ENCODE data around the gene SPTLC3.

Gene SPTLC3

DNA sequence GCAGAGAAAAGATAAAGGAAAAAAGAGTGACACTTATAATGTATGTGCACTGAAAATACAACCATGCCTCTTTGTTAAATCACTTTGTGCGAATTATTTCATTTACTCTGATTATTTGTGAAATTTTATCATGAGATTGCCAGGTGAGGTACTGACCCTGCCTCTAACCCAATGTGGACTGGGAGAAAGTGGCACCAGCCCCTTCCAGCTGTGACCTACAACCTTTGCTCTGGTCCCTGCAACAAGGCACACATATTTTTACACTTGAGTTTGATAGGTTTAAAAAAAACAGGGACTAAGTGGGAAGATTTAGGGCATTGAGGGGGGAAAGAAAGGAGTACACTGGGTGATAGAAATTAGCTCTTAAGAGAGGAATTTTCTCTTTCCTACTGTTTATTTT, 132.0 kb downstream of the SPTLC3 start:
- DNase-seq (ENCODE audit: low spot score): no peak

DNA sequence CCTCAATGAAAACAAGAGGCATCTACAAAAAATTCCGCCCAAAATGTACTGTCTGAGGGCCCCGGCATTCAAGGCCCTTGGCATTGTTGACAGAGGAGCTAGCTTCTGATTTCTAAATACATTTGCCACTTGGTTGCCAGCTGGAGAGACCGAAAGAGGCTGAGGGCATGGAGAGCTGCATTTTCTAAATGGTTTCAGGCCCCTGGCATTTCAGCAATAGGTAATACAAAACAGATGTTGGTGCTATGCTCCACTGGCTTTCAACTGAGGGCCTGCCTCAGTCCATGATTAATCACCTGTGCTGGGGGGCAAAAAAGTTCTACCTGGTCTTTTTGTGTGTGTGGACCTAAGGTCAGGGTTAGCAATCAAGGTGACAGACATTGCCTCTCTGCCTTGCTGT, 132.8 kb downstream of the SPTLC3 start:
- DNase-seq (ENCODE audit: low spot score): no peak

DNA sequence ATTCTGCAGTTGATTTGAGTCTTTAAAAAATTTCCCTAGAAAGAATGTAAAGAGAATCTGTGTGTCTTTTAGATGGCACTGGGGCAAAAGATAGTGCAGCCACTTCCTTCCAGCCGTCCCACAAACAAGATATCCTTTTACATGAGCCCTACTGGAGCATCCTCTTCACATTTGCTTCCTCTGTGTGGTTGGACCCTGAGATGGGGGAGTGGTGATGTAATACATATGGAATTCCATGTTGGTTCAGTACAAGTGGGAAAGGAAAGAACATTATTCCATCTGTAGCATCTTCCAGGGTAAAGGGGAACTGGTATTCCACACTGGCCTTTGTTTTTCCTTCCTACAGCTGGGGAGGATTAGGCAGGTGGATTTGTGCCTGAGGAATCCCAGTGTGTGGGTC, 133.4 kb downstream of the SPTLC3 start:
- no peak for DNase-seq (ENCODE audit: low spot score)

DNA sequence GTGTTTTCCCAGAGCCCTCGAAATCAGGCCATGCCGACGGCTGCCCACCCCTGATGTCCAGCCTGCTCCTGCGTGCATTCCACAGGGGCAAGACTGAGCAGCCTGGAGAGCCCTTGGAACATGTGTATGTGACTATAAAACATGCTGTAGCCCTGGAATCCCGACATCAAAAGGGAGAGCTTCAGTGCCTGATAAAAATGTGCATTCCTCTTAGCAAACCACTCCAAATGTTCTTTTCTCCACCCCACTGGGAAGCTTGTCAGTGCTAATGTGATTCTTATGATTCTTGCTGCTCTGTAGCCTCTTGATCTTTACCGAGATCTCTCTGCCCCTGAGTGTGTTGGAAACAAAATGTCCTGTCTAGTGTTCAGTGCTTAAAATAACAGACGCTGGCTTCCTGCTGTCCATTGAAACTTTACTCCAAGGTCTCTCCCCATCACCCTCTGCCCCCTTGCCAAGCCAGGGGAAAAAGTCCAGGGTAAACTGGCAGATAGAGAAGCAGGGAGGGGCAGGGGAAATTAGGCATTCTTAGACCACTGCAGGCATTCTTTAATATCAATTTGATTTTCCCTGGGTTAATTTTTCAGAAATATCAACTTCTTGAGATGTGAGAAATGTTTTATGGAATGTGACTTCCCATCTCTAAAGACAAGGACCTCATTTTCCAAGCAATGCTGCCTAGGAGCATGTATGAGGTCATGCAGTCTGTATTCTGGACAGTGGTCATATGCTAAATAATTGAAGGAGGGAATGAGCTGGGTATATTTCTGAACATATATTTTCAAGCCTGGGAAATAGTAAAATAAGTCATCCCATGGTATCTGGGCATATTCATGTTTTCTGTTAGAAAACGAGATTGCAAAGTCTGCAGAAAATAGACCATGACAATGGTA, 138.5 kb downstream of the SPTLC3 start:
- no peak for DNase-seq (ENCODE audit: low spot score)

DNA sequence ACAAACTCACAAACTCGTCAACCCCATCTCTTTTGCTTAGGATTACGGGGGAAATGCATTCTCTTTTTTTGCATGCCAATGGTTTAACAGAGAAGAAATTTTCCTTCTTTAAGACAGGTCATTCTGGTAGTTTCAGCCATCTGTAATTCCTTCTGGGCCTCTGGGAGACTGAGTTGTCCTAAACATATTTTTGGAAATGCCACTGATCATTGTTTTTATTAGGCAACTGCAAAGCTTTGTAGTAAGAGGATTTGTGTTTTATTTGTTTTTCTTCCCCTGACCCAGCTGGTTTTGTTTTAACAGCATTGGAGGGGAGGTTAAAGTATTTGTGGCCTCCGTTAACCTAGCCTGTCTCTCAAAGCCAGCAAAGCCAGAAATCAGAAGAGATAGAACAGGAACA, 139.2 kb downstream of the SPTLC3 start:
- no peak for DNase-seq (ENCODE audit: low spot score)

DNA sequence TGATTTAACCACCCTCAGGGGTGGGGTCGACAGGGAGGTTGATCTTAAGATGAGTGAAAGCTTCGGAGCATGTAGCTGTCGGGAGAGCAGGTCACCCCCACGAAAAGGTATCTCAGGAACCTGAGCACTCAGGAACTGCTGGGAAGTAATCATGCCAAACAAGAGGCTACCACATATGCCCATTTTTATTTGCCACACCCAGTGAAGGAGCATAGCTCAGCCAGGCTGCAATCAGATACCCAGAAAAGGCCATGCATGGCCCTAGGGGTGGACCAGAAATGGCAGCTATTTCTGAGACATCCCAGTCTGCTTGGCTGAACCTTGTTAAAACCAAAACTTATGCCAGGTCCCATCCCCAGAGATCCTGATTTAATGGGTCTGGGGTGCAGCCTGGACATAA, 139.6 kb downstream of the SPTLC3 start:
- no peak for DNase-seq (ENCODE audit: low spot score)

DNA sequence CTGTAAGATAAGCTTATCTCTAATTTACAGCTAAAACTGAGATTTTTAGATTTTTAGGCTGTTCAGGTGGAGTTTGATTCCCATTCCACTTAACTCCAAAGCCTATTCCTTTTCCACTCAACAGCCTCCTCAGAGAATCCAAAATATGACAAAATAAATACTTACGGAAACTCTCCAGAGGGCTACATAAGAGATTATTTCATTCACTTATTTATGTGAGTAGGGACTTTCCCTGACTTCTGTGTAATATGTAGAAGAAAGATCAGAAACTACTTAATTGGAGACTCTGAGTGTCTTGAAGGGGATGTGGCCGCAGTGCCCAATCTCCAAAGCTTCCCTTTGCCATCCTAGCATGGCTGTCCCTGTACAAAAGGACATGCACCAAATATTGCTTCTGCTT, 140.2 kb downstream of the SPTLC3 start:
- DNase-seq (ENCODE audit: low spot score): no peak

DNA sequence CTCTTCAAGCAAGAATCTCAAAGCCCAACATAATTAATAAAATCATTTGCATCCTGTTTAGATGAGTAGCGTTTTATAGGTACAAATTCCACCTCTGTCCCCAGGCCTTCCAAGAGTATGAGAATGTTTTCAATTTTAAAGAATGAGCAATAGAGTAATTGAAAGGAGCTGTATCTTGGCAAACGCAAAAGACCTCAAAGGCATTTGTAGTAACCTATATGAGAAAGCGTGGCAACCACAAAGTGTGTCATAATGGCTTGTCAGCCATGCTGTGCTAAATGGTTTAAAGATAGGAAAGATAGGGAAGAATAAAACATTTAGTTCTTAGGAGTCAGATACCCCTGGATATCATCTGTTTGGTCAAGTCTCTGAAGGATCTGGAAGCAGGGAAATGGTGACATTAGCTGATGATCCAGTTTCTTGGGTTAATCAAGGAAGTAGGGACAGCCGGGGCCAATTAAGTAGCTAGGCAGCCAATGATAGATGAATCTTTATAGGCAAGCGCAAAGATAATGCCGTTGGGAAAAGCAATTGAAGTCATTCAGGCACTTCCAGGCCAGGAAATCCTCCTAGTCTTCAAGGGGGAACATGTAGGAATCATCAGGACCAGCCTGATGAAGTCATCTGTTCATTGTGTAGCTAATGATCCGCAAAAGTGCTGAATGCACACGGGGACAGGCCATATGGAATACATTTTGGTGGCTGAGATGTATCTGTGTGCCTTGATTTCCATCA, 140.8 kb downstream of the SPTLC3 start:
- DNase-seq (ENCODE audit: low spot score): no peak

DNA sequence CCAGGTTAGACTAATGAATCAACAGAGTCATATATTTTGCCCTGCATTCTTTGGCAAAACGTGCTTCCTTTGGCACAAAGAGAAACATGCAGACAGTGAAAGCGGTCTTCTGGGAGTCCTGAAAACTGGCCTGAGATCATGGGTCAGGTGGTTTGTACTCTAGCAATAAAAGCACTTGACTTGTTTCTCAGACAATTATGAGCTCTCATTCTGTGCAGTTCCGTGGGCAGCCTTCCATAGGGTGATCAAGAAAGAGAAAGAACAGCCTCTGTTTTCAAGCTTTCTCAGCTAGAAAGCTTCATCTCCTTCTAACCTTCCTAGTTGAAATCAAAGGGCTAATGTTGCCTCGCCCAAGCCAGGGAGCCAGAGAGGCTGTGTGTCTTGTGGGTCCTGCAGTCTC, 149.6 kb downstream of the SPTLC3 start:
- DNase-seq (ENCODE audit: low spot score): no peak

DNA sequence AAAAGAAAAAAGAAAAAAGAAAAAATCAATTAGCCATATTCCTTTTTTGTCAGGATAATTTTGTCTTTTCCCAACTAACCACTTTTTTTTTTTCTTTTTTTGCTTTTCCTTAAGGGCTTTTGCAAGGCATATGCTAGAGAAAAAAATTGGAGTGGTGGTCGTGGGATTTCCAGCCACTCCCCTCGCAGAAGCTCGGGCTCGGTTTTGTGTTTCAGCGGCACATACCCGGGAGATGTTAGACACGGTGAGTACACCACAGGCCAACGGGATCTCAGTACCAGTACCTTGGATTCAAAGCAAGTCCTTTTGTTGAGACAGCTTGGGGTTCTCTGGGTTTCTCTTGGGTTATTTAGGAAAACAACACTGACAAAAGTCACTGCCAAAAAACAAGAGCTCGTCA, 151.1 kb downstream of the SPTLC3 start:
- DNase-seq (ENCODE audit: low spot score): no peak

DNA sequence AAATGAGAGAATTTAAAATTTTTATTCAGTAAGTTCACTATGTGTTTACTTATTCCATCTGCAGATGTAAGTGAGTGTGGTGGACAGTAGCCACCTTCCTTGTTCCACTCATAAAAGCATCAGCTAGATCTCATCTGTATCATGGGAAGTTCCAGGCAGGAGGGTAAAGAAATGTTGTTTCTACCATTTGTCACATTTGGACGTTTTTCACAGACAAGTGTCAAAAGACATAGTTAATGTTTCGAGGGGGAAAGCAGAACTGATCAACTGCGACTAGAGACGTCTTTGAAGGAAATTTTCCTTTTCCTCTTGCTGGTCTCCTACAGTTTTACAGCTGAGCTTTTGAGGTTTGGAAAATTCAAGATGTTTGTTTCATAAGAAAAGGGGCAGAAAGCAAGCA, 156.4 kb downstream of the SPTLC3 start:
- no peak for DNase-seq (ENCODE audit: low spot score)

DNA sequence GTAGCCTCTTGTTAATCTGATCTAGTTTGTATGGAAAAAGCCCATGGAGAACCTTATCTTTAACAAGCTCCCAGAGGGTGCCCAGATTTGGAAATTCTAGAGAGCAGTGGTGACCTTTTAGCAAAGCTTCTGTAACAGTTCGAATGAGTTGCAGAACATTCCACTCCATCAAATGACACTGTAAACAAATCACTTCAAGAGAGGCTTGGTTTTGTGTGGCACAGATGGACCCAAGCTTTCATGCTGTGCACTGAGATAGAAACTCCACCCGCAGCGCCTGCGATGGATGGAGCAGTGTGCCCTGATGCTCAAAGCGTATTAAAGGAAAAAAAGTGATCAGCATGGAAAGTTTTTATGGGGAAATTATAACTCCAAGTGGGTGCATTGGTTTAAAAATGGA, 157.2 kb downstream of the SPTLC3 start:
- DNase-seq (ENCODE audit: low spot score): peak; percentile 70

DNA sequence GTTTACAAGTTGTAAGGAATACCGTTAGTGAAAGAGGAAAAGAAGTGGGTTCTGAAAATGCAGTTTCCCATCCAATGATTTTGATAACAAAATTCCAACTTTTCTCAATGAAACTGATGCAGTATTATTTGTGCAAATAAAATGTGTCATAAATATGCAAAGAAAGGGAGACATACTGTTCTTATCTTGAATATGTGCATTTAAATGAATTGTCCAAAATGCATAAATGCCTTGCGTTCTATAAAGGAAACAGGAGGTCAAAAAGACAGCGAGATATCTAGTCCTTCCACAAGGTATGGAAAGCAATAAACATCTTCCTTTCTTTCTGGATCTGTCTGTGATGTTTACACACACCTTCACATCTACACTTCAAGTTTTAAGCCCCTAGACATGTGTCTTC, 157.7 kb downstream of the SPTLC3 start:
- DNase-seq (ENCODE audit: low spot score): no peak

DNA sequence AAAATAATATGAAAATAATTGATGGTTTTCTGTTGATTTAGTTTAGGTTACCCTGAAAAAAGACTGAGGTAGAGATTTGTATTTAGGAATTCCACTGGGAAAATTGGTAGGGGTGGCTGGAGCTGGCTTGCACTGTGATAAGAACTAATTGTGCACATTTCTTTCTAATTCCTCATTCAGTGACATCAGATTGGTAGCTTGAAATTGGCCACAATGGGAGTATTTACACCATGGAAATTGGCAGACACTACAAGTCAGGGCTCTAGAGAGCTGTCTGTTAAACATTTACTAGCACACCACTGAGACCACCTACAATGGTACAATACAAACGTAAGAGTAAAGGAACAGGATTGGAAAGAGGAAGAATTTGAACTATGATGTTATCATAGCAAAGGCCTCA, 160.3 kb downstream of the SPTLC3 start:
- no peak for DNase-seq (ENCODE audit: low spot score)

DNA sequence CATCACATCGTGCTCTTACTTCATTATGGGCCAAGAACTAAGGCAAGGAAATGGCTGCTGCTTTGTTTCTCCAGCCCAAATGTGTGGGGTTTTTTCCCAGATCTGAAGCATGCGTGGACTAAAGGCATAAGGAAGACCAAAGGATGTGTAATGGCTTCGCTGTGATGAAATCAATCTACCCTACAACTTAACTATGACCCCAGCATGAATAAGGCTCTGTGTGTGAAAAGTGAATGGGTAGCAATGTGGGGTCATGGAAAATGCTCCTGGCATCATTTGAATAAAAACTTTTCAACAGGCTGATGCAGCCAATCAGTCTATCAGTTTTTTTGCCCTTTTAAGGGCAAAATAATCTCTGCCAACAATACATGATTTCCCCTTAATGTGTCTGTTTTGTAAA, 162.0 kb downstream of the SPTLC3 start:
- no peak for DNase-seq (ENCODE audit: low spot score)

DNA sequence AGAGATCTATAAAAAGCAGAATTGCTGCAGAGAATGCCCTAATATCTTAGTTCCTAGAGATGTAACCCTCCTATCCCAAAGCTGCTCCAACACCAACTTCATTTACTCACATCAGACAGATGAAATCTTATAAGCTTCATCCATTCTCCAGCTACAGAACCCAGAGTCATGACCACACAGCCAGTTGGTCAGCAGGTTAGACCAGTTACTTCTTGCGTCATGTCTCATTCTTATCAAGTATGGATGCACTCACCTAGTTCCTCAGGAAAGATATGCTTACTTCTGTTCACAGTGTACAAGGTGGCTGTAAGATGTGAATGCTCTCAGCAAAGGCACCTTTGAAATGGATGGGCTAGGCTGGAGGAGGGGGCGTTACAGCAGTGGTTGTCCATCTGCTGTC, 164.4 kb downstream of the SPTLC3 start:
- DNase-seq (ENCODE audit: low spot score): no peak

DNA sequence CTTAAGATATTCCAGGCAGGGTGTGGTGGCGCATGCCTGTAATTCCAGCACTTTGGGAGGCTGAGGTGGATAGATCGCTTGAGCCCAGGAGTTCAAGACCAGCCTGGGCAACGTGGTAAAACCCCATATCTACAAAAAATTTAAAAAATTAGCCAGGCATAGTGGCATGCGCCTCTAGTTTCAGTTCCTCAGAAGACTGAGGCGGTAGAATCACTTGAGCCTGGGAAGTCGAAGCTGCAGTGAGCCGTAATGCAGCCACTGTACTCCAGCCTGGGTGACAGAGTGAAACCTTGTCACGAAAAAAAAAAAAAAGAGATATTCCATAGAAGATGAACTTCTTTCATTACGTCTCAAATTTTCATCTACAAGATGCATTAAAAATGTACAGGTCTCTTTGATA, 165.6 kb downstream of the SPTLC3 start:
- no peak for DNase-seq (ENCODE audit: low spot score)

DNA sequence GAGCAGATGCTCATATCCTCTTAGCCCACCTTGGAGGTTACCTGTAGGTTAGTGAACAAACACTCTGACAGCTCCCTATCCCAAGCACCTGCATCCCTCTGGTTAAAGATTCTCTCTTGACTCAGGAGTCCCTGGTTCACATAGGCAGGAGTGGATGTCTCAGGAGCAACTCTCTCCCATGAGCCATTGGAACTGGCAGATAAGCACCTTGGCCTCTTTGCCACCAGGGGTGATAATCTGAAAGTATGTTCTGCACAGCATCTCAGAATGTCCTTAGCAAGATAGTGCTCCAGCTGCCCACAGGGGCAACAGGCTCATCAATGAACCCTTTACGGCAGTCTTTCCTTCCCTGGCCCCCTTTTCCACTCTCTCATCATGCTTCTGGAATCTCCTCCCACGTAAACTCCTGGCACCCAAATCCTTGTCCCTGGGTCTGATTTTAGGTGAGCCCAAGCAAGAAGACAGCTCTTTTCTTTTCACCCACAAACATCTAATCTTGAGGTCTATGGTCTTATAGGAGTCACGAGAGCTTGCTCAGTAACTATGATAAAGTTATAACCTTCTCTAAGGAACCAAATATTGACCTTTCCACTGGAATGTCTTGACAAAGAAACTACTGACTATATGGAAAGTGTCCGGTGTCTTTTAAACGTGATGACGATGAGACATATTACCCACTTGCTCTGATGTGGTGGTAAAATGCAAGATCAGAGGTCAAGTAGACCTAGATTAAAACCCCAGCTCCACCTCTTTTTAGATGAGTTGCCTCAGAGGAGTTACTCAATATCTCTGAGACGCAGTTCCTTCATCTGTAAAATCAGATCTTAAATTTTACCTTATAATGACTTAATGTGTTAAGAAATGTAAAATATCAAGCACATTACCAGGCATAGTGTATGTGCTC, 172.5 kb downstream of the SPTLC3 start:
- no peak for DNase-seq (ENCODE audit: low spot score)

DNA sequence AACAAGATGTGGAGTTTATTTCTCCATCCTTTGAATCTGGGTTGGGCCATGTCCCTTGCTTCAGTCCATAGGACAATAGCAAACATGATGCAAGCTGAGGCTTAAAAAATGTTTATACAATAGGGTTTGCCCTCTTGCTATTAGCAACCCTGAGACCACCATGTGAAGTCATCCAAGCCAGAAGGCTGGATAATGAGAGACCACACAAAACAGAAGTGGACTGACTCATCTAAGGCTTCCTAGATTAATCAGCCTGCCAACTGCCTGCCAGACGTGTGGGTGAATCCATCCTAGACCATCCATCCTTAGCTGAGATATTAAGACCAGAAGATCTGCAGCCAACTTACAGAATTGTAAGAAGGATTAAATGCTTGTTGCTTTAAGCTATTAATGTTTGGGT, 174.2 kb downstream of the SPTLC3 start:
- no peak for DNase-seq (ENCODE audit: low spot score)

DNA sequence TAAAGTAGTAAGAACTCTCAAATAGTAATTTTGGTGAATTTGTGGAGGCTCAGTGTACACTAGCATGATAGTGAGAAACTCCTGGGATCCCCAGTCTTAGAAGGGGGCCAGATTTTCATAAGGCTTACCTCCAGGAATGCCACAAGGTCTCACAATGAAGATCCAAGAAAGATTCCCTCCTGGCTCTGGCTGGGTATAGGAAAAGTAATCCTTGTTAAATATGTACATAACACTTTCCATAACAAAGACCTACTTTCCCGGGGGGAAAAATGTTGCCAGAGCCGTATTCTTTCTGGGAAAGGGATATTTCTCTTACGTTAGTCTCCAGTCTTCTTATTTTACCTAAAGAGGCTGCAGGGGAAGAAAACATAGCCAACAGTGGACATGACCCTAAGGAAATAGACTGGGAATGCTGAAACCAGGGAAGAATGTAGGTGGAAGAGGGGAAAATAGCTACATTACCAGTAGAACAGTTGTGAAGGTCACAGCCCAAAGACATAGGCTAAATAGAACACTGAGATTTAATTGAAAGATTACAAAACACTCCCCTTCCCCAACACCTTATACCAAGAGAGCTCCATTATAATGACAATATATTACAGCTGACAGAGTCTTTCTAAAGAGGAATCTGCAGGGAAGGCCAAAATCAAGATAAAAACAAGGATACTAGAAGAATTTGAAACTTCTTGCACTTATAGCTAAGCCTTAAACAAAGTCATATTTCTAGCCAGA, 177.4 kb downstream of the SPTLC3 start:
- no peak for DNase-seq (ENCODE audit: low spot score)

DNA sequence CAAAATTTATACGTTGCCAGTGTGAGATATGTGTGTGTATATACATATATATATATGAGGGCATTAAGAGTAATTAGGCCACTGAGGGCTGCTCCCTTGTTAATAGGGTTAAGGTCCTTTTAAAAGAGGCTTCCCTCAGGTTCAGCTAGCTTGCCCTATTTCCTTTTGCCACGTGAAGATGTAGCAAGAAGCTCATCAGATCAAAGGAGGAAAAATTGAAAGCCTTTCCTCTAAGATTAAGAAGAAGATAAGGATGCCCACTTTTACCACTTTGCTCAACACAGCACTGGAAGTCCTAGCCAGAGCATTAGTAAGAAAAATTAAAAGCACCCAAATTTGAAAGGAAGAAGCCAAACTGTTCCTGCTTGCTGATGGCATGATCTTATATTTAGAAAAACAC, 179.1 kb downstream of the SPTLC3 start:
- no peak for DNase-seq (ENCODE audit: low spot score)

DNA sequence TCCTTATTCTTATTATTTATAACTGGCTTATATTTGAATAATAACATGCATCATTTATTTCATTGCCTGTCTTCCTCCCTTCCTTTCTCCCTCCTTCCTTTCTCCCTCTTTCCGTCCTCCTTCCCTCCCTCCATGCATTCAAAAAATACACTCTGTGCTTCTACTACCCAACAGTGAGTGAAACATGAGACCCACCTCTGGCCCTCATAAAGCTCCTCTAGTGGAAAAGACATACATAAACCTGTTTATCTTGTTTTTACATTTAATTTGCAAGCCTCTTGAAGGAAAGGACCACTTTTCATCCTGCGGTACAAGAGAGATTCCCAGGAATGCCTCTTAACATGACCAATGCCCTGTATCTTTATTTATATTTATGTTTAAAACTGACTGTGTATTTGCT, 190.5 kb downstream of the SPTLC3 start:
- no peak for DNase-seq (ENCODE audit: low spot score)
